B cell (primary cell): ENCODE results near the gene S1PR2.

Experiments used
- EZH2 ChIP-seq: IDR thresholded peaks from 2 replicates; pipeline ENCODE4 v1.6.1; 2012; ENCODE audit warnings: borderline replicate concordance, low read depth, mild to moderate bottlenecking, moderate library complexity, low read length; ENCODE audit not compliant: insufficient read depth, poor library complexity, severe bottlenecking
- TF ChIP-seq, protein P1 (sequence below): fragments of 200-600 bp; IDR thresholded peaks from one replicate; pipeline ENCODE4 v1.8.0; 2022; ENCODE audit warnings: antibody characterized with exemption, mild to moderate bottlenecking

DNA sequence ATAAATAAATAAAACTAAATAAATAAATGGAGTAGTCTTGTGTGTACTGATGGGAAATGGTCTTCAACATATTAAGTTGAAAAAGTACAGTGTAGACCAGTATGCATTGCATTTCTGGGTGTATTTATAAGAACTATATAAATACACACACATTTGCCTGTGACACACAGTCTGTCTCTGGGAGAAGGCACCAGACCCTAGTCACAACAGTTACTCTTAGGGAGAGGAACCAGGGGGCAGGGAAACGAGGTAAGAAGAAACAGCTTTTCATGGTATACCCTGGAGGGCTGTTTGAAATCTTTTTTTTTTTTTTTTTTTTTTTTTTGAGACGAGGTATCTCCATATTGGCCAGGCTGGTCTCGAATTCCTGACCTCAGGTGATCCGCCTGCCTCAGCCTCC is 2.8 kb upstream of the S1PR2 start:
- TF ChIP-seq, protein P1, sequence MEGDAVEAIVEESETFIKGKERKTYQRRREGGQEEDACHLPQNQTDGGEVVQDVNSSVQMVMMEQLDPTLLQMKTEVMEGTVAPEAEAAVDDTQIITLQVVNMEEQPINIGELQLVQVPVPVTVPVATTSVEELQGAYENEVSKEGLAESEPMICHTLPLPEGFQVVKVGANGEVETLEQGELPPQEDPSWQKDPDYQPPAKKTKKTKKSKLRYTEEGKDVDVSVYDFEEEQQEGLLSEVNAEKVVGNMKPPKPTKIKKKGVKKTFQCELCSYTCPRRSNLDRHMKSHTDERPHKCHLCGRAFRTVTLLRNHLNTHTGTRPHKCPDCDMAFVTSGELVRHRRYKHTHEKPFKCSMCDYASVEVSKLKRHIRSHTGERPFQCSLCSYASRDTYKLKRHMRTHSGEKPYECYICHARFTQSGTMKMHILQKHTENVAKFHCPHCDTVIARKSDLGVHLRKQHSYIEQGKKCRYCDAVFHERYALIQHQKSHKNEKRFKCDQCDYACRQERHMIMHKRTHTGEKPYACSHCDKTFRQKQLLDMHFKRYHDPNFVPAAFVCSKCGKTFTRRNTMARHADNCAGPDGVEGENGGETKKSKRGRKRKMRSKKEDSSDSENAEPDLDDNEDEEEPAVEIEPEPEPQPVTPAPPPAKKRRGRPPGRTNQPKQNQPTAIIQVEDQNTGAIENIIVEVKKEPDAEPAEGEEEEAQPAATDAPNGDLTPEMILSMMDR, result no peak
- no peak for TF ChIP-seq EZH2
